Globus pallidus (tissue), 1 donor: ENCODE measurements around the gene YBX3.
A peak's percentile ranks its signal among the peaks of the same experiment; 100 is the strongest.
"Not testable (repeated sequence)": the region's sequence is repeated elsewhere in the genome, so short reads cannot be mapped to it uniquely, and the experiment has no call there.

Experiments
- DNase-seq: peaks from one replicate; pipeline ENCODE4 v3.0.0-alpha.2; 2015; ENCODE audit warnings: low spot score

Gene YBX3

GRCh38 chr12:10722905-10723746 is at the start of gene YBX3:
Gene YBX3 (minus strand): TSS chr12:10723323. CDS start chr12:10723111, 212 bp downstream.
- peak; percentile 53 for DNase-seq

DNA sequence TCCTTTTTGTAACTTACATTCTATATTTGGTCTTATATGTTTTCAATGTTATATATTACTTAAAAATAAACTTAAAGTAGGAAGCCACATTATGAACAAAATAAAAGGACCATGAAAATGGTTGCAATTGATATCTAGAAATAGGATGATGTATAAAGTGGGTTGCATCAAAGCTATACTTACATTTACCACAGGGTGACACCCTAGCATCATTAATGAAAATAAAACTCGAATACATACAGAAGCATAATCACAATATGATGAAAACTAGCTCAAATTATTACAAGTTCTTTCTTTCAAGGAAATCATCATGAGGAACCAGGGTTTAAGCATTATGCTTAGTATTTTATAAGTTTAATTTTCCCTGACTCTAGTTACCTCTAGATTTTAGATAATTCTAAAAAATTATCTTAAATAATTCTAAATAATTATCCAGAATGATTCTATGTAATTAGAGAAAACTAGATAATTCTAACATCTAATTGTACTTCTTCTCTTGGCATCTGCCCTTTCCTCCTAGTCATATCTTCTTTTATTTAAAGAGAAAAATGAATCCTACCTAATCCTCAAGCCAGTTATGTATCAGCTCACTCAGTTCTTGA is 48.1 kb upstream of the YBX3 start:
- DNase-seq, result peak; percentile 26

DNA sequence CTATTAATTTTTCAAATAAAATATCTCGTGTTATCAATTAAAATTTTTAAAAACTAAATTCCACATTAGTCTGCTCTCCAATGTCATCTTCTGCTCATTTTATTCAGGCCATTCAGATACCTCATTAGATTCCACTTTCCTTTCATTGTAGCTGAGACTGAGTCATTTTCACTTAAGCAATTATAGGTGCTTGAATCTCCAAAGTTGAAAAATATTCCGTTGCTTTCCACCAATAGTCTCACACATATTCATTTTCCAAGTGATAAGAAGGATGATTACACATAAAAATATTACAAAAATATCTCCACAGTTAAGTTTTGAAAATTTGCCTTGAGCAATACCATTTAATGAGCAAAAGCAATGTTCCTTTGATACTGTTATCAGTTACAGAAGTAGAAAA is 36.5 kb upstream of the YBX3 start:
- no peak for DNase-seq

- no peak for DNase-seq
These were observed 33.1 kb upstream of the YBX3 start for GRCh38 chr12:10756194-10756593.

- DNase-seq, result no peak
These were observed 29.9 kb upstream of the YBX3 start for GRCh38 chr12:10753059-10753458.

- DNase-seq, result no peak
These were observed 27.2 kb upstream of the YBX3 start for GRCh38 chr12:10750385-10750727.

DNA sequence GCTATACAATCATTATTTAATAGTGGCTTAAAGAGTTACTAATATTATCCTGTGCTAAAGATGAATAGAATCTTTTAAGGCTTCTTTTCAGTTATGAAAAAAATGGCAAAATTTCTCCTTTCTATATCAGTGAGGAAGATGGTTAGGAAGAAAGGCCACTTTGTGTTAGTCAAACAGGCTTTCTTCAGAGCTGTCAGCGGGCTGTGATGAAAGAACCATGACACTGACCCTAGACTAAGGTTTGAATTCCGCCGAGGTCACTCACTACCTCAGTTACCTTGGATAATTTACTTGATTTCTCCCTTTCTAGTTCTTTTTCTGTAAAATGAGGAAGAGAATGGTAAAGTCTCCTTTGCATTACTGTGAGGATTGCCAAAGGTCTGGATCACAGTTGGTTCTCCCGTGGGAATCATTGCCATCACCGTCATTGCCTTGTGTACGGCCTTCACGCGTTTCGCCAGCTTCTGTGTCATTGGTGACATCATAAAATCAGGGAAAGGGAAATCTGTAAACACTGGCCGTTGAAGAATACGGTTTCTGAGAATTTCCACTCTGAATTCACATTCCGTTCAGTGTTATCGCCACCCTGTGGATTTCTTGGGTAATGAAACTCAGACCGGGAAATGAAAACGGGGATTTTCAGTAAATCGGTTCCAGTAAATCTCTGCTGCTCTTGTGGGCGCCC is 26.7 kb upstream of the YBX3 start:
- DNase-seq, result peak; percentile 89

DNA sequence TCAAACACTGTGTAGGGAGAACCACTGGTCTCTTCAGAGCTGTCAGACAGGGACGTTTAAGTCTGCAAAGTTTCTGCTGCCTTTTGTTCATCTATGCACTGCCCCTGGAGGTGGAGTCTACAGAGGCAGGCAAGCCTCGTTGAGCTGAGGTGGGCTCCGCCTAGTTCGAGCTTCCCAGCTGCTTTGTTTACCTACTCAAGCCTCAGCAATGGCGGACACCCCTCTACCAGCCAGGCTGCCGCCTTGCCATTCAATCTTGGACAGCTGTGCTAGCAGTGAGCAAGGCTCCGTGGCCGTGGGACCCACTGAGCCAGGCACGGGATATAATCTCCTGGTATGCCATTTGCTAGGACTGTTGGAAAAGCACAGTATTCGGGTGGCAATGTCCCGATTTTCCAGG is 24.6 kb upstream of the YBX3 start:
- DNase-seq, result no peak

- DNase-seq, result not testable (repeated sequence)
These were observed 20.3 kb upstream of the YBX3 start for GRCh38 chr12:10743420-10743819.

DNA sequence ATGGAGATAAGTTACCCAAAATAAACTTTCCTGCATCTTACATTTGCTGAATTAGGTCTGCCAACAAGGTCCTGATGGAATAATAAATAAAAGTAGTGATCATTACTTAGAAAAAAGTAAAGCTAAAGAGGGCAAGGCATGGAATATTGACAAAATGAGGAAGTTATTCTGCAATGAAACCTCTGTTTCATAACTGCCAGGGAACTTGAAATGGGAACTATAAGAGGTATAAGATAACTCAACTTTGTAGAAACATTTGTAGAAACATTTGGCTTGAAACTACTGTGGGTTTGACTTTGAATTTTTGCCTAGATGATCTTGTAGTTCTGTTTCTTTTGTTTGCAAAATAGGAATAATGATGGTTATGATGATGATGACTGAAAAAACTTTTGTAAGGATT is 18.7 kb upstream of the YBX3 start:
- DNase-seq, result no peak

GRCh38 chr12:10740182-10740581 is 17.1 kb upstream of the YBX3 start:
- no peak for DNase-seq

- DNase-seq, result no peak
These were observed 16.3 kb upstream of the YBX3 start for GRCh38 chr12:10739157-10740118.

DNA sequence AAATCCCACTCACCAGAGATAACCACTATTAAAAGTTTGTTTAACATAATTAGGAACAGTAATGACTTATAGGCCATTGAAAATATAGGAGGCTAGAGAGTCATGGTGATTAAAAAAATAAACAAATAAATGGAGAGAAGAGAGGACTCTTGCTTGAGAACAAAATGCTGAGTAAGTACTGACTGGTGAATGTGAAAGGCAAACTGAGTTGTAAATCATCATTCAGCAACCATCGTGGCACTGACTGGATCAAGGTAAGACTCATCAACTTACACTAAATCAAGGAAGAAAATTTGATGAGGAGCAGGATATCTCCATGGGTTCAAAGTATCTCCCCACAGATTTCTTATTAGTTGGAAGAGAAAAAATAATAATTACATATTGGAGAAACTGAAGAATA is 14.1 kb upstream of the YBX3 start:
- no peak for DNase-seq

DNA sequence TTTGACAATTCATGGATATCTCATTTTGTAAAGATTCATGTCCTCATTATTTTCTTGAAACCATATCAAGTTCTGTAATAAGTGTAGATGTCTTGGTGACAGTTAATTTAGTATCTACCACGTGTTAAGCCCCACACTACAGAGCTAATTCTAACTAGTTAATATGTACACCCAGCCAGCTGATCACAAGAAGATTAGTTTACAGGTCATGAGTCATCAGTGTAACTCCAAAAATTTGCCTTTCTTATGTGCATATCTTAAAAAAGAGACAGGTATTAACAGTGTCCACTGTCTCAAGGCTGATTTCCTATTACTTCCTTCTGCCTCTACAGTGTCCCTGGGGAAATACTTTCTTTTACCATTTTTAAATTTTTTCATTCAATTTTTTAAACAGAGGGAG is 13.3 kb upstream of the YBX3 start:
- DNase-seq, result no peak

DNA sequence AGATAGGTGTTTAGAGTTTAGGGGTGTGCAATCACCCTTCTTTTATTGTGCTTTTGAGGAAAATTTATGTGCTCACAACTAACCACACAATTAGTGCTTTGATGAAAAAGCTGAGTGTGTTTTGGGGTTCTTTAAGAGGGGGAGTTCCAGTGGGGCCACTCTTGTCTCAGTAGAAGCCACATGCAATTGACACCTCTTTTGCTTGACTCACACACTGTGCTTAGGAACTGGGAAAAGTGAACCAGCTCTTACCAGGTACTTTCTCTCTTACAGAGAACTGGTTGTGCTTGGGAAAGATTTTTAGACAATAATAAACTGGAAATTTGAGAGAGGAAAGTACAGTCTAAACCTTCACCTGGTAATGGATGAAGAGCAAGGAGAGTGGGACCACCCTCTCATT is 12.3 kb upstream of the YBX3 start:
- no peak for DNase-seq

- no peak for DNase-seq
These were observed 9.4 kb upstream of the YBX3 start for GRCh38 chr12:10732549-10732948.

- no peak for DNase-seq
These were observed 8.9 kb upstream of the YBX3 start for GRCh38 chr12:10732066-10732465.

DNA sequence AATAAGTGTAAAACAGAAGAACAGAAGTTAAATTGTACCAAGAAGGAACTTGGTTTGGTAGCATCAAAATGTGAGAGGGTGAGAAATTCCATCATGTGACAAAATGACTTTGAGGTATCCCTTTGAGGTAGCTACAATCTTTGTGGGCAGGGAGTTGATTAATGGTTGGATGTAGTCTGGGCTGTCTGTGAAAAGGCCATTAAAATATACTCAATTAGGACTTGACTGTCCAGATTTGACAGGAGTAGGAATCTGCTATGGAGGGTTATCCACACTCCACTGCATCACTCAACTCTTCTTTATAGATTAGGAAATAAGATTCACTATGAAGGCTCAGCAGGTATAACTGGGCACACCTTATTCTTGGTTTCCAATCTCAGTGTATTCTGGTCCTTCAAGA is 7.4 kb upstream of the YBX3 start:
- DNase-seq, result no peak

GRCh38 chr12:10728091-10728490 is 5.0 kb upstream of the YBX3 start:
- no peak for DNase-seq

- no peak for DNase-seq
These were observed 3.8 kb upstream of the YBX3 start for GRCh38 chr12:10726945-10727344.

- no peak for DNase-seq
These were observed 1.9 kb upstream of the YBX3 start for GRCh38 chr12:10725003-10725402.

GRCh38 chr12:10722502-10722904 is 620 bp downstream of the YBX3 start:
- peak; percentile 26 for DNase-seq
